H9 (cell line): ENCODE measurements around the gene CYSTM1. TPM values are rescaled to one million over a fixed set of nuclear protein-coding genes. Genes with fewer than 3 reads are reported as not detected.
A peak's percentile ranks its signal among the peaks of the same experiment; 100 is the strongest.

Experiments used
- DNase-seq: peaks from one replicate; pipeline ENCODE4 v3.0.0-alpha.2; 2017
- H2AFZ ChIP-seq: one replicate; pipeline ENCODE4 v1.6.1; 2013; ENCODE audit warnings: mild to moderate bottlenecking, low read length, control low read depth, moderate library complexity
- H2AK5ac ChIP-seq: 2 replicates; pipeline ENCODE4 v1.6.1; 2013; ENCODE audit warnings: low read length, control low read depth, mixed read lengths; ENCODE audit not compliant: insufficient read length
- H2BK120ac ChIP-seq: one replicate; pipeline ENCODE4 v1.6.1; 2013; ENCODE audit warnings: low read depth, mild to moderate bottlenecking, low read length, control low read depth, inconsistent platforms; ENCODE audit not compliant: poor library complexity, severe bottlenecking
- H2BK12ac ChIP-seq: 2 replicates; pipeline ENCODE4 v1.6.1; 2013; ENCODE audit warnings: low read length, control low read depth, mixed read lengths, low read depth; ENCODE audit not compliant: insufficient read length
- H2BK15ac ChIP-seq: 2 replicates; pipeline ENCODE4 v1.6.1; 2013; ENCODE audit warnings: low read depth, low read length, control low read depth
- H2BK20ac ChIP-seq: one replicate; pipeline ENCODE4 v1.6.1; 2013; ENCODE audit warnings: low read depth, mild to moderate bottlenecking, low read length, control low read depth, inconsistent platforms; ENCODE audit not compliant: poor library complexity, severe bottlenecking
- H2BK5ac ChIP-seq: 2 replicates; pipeline ENCODE4 v1.6.1; 2013; ENCODE audit warnings: low read length, control low read depth, mixed read lengths; ENCODE audit not compliant: insufficient read length
- H3K14ac ChIP-seq: 2 replicates; pipeline ENCODE4 v1.6.1; 2013; ENCODE audit warnings: low read length, control low read depth; ENCODE audit not compliant: insufficient read depth
- H3K18ac ChIP-seq: 2 replicates; pipeline ENCODE4 v1.6.1; 2013; ENCODE audit warnings: low read depth, mild to moderate bottlenecking, mixed read lengths, low read length, control low read depth; ENCODE audit not compliant: insufficient read length
- H3K23ac ChIP-seq: 2 replicates; pipeline ENCODE4 v1.6.1; 2013; ENCODE audit warnings: low read length, control low read depth, mixed read lengths, low read depth; ENCODE audit not compliant: insufficient read length
- H3K23me2 ChIP-seq: 2 replicates; pipeline ENCODE4 v1.6.1; 2013; ENCODE audit warnings: low read depth, mild to moderate bottlenecking, mixed read lengths, low read length, control low read depth; ENCODE audit not compliant: insufficient read length, poor library complexity, severe bottlenecking
- H3K27ac ChIP-seq: 2 replicates; pipeline ENCODE4 v1.5.1; 2013; ENCODE audit warnings: low read length, control low read depth, mixed read lengths, low read depth; ENCODE audit not compliant: insufficient read length
- H3K27me3 ChIP-seq: 2 replicates; pipeline ENCODE4 v1.6.1; 2013; ENCODE audit warnings: low read length, control low read depth, inconsistent platforms; ENCODE audit not compliant: insufficient read depth
- H3K4ac ChIP-seq: 2 replicates; pipeline ENCODE4 v1.6.1; 2013; ENCODE audit warnings: low read depth, mild to moderate bottlenecking, control low read depth, inconsistent platforms, low read length, moderate library complexity
- H3K4me1 ChIP-seq: 2 replicates; pipeline ENCODE4 v1.6.1; 2013; ENCODE audit warnings: low read length, control low read depth, inconsistent platforms; ENCODE audit not compliant: insufficient read depth
- H3K4me2 ChIP-seq: 2 replicates; pipeline ENCODE4 v1.6.1; 2013; ENCODE audit warnings: low read length, control low read depth, mixed read lengths; ENCODE audit not compliant: insufficient read length, insufficient read depth
- H3K56ac ChIP-seq: 2 replicates; pipeline ENCODE4 v1.6.1; 2013; ENCODE audit warnings: low read depth, mild to moderate bottlenecking, mixed read lengths, low read length, control low read depth; ENCODE audit not compliant: insufficient read length
- H3K79me1 ChIP-seq: 2 replicates; pipeline ENCODE4 v1.6.1; 2013; ENCODE audit warnings: low read depth, mild to moderate bottlenecking, moderate library complexity, low read length, control low read depth, inconsistent platforms; ENCODE audit not compliant: insufficient read depth, poor library complexity, severe bottlenecking
- H3K79me2 ChIP-seq: 2 replicates; pipeline ENCODE4 v1.6.1; 2013; ENCODE audit warnings: low read length, control low read depth, inconsistent platforms; ENCODE audit not compliant: insufficient read depth
- H3K9ac ChIP-seq: 2 replicates; pipeline ENCODE4 v1.6.1; 2013; ENCODE audit warnings: low read length, control low read depth, mixed read lengths; ENCODE audit not compliant: insufficient read length; ENCODE audit errors: extremely low read depth
- H3K9me3 ChIP-seq: one replicate; pipeline ENCODE4 v1.6.1; 2013; ENCODE audit warnings: low read depth, low read length, inconsistent platforms; ENCODE audit not compliant: control insufficient read depth
- H3T11ph ChIP-seq: one replicate; pipeline ENCODE4 v1.6.1; 2013; ENCODE audit warnings: mild to moderate bottlenecking, low read length, control low read depth, inconsistent platforms
- H4K20me1 ChIP-seq: one replicate; pipeline ENCODE4 v1.6.1; 2013; ENCODE audit not compliant: control insufficient read depth, insufficient read length, insufficient read depth
- H4K5ac ChIP-seq: 2 replicates; pipeline ENCODE4 v1.6.1; 2013; ENCODE audit warnings: low read depth, mild to moderate bottlenecking, mixed read lengths, low read length, control low read depth; ENCODE audit not compliant: insufficient read length
- H4K8ac ChIP-seq: replicated peaks from 2 replicates; pipeline ENCODE4 v1.6.1; 2013; ENCODE audit warnings: low read length, control low read depth, mixed read lengths, low read depth; ENCODE audit not compliant: insufficient read length
- H4K91ac ChIP-seq: 2 replicates; pipeline ENCODE4 v1.6.1; 2013; ENCODE audit warnings: low read depth, mild to moderate bottlenecking, moderate library complexity, mixed read lengths, low read length, control low read depth; ENCODE audit not compliant: insufficient read length
- H3K27ac Mint-ChIP-seq, 3 experiments: 2 replicates in 2 of 3; 3 replicates in 1 of 3; pipeline ENCODE4 v1.8.0; 2020 to 2021; ENCODE audit warnings: mixed read lengths in 3 of 3, mild to moderate bottlenecking in 1 of 3, moderate library complexity in 1 of 3
- H3K27me3 Mint-ChIP-seq: 2 replicates; pipeline ENCODE4 v1.8.0; 2021; ENCODE audit warnings: low read depth, mild to moderate bottlenecking, moderate library complexity, mixed read lengths
- H3K36me3 Mint-ChIP-seq, 3 experiments: 2 replicates in 2 of 3; 3 replicates in 1 of 3; pipeline ENCODE4 v1.8.0; 2020 to 2021; ENCODE audit warnings: low read depth in 3 of 3, mixed read lengths in 3 of 3; ENCODE audit not compliant: insufficient read depth in 1 of 3
- H3K4me1 Mint-ChIP-seq, 2 experiments: 2 replicates each; pipeline ENCODE4 v1.8.0; 2020; ENCODE audit warnings: mixed read lengths in 2 of 2
- H3K4me3 Mint-ChIP-seq, 2 experiments: 2 replicates in 1 of 2; 3 replicates in 1 of 2; pipeline ENCODE4 v1.8.0; 2020 to 2021; ENCODE audit warnings: mild to moderate bottlenecking in 2 of 2, mixed read lengths in 2 of 2, moderate library complexity in 1 of 2
- H3K9me3 Mint-ChIP-seq, 2 experiments: 2 replicates in 1 of 2; 3 replicates in 1 of 2; pipeline ENCODE4 v1.8.0; 2020; ENCODE audit warnings: mild to moderate bottlenecking in 2 of 2, mixed read lengths in 2 of 2, moderate library complexity in 1 of 2
- WGBS: extraction: QIAGEN DNeasy Blood & Tissue Kit; methylation state at CpG from one replicate; pipeline ENCODE4 v1.1.7; 2013; ENCODE audit warnings: missing lambda C conversion rate, low lambda C conversion rate, mixed read lengths; ENCODE audit not compliant: insufficient read length; ENCODE audit errors: extremely low coverage; 5-methylcytosine and 5-hydroxymethylcytosine counted together
- total RNA-seq: library from RNA; stranded (reverse); gene quantifications from 2 replicates; pipeline ENCODE4 v1.2.1, GENCODE V29; 2021
- TF ChIP-seq, protein P1 (sequence below): fragments of 200-600 bp; sonication (generic); conservative IDR thresholded peaks from 3 replicates; pipeline ENCODE4 v1.8.0; 2021; ENCODE audit warnings: antibody characterized with exemption, mild to moderate bottlenecking

CYSTM1 gene
- total RNA-seq, 1 experiment from 2014 or later, result 20.6 TPM

DNA sequence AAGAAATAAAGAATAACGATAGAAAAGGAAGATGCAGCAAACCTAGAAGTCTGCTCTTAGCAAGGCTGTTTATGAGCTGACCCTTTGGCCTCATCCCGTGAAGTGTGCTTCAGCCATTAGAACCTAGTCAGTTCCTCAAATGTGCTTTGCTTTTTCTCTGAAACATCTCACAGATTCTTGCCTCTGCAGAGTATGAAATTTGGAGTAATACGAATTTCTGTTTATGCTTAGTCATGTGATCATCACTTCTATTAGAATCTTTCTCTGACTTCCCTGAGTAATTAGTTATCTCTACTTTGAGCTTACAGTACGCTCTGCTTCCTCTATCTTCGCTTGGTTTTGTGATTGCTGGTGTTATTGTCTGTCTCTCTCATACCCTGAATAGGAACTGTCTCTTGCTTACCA, 11.3 kb downstream of the CYSTM1 start:
- no peak overlapping the region for H4K91ac ChIP-seq
- no peaks in the 10 kb centered on the region for H3K79me2 ChIP-seq
- no peak overlapping the region for H3K4me2 ChIP-seq
- no peak overlapping the region for H2BK12ac ChIP-seq
- H2BK20ac ChIP-seq, result no peak overlapping the region
- no peak overlapping the region for H3K23ac ChIP-seq
- Mint-ChIP-seq H3K27ac (peak overlapping the region in 1 of 3 experiments; percentile 0; a peak in 1 of 7 replicates), H3K4me3 (no peak overlapping the region), H3K9me3 (no peaks in the 10 kb centered on the region; a peak in 1 of 5 replicates), H3K36me3 (no peaks in the 10 kb centered on the region; a peak in 1 of 7 replicates), H3K4me1 (peaks cover 19 to 23% of the 10 kb centered on the region in 2 experiments), H3K27me3 (no peaks in the 10 kb centered on the region)
- no peak overlapping the region for H3K18ac ChIP-seq
- H3K4ac ChIP-seq, result no peak overlapping the region
- H2AK5ac ChIP-seq, result no peak overlapping the region
- H4K8ac ChIP-seq, result no peak overlapping the region
- H3K9ac ChIP-seq, result no peak overlapping the region
- DNase-seq, result no peak
- no peak overlapping the region for H3T11ph ChIP-seq
- WGBS, result no CpG with 5 or more reads among the region's 5 CpGs
- H4K20me1 ChIP-seq, result no peaks in the 10 kb centered on the region
- TF ChIP-seq, protein P1, sequence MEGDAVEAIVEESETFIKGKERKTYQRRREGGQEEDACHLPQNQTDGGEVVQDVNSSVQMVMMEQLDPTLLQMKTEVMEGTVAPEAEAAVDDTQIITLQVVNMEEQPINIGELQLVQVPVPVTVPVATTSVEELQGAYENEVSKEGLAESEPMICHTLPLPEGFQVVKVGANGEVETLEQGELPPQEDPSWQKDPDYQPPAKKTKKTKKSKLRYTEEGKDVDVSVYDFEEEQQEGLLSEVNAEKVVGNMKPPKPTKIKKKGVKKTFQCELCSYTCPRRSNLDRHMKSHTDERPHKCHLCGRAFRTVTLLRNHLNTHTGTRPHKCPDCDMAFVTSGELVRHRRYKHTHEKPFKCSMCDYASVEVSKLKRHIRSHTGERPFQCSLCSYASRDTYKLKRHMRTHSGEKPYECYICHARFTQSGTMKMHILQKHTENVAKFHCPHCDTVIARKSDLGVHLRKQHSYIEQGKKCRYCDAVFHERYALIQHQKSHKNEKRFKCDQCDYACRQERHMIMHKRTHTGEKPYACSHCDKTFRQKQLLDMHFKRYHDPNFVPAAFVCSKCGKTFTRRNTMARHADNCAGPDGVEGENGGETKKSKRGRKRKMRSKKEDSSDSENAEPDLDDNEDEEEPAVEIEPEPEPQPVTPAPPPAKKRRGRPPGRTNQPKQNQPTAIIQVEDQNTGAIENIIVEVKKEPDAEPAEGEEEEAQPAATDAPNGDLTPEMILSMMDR, result no peak
- H2AFZ ChIP-seq, result no peak overlapping the region
- no peak overlapping the region for H2BK120ac ChIP-seq
- H2BK15ac ChIP-seq, result no peak overlapping the region
- peaks cover 1% of the 10 kb centered on the region; the same call in 1 of the 2 replicates for H3K4me1 ChIP-seq
- no peaks in the 10 kb centered on the region for H3K27me3 ChIP-seq
- H3K27ac ChIP-seq, result no peak overlapping the region
- no peaks in the 10 kb centered on the region for H3K79me1 ChIP-seq
- H3K23me2 ChIP-seq, result no peaks in the 10 kb centered on the region
- H3K9me3 ChIP-seq, result no peaks in the 10 kb centered on the region
- no peak overlapping the region for H2BK5ac ChIP-seq
- no peak overlapping the region for H4K5ac ChIP-seq
- no peak overlapping the region for H3K56ac ChIP-seq
- H3K14ac ChIP-seq, result no peak overlapping the region
